ENCODE measurements around the gene SLC13A1.

DNA sequence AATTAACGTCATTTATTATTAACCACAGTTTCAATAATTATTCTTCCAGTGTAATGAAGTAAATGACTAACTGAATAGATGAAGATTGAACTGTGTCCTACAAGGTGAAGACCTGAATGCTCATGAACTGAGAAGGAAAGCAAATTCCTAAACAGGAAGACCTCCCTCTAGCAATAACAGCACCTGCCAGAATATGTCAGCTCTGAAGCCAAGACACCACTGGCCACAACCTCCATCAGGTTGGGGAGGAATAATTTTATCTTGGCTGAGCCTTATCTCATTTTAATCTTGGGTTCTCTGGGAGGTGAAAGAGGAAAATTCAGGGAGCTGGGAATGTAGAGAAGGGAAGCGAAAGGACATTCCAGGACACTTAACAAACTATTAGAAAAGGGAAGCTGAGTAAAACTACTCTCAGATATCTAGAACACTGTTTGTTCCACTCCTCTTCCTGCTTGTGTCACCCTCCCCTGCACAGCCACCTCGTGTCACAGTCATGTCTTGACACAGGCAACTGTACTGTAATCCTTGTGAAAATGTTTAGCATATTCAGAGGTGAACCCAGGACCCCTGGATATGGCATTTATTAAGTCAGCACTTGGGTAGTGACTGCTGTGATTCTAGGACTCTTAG, 4.6 kb upstream of the SLC13A1 start:
- TF ChIP-seq EZH2 (IDR thresholded peaks at IDR 0.05) = no peak
- TF ChIP-seq POLR2AphosphoS5 (IDR thresholded peaks at IDR 0.05; ENCODE audit: borderline replicate concordance, low read depth, low read length) = no peak

All from SK-N-MC (cell line).